ENCODE data around the gene BET1L. TPM values are rescaled to one million over a fixed set of nuclear protein-coding genes. Genes with fewer than 3 reads are reported as not detected.
"Not testable (repeated sequence)": the region's sequence is repeated elsewhere in the genome, so short reads cannot be mapped to it uniquely, and the experiment has no call there.

Gene BET1L
- total and polyA plus RNA-seq, 4 donors: 7.6 to 32.6 (median 23.4) TPM

- no peak for DNase-seq (ENCODE audit: low spot score)
- WGBS: 93% methylated on average over 16 of the region's 16 CpGs
Measured at GRCh38 chr11:223026-223789, 16.0 kb upstream of the BET1L start.

GRCh38 chr11:221998-222789 lies 15.0 kb upstream of the BET1L start:
- Histone ChIP-seq H3K27ac (ENCODE audit: low read depth in 1 of 2, low read length in 2 of 2) (no peak overlapping the region), H3K27me3 (ENCODE audit: control insufficient read depth in 4 of 4, insufficient read depth in 4 of 4, low read length in 3 of 4) (no peaks in the 10 kb centered on the region), H3K9ac (ENCODE audit: low read depth in 1 of 2, low read length in 2 of 2) (no peak overlapping the region), H3K4me1 (ENCODE audit: control insufficient read depth in 4 of 4, insufficient read depth in 4 of 4, low read length in 3 of 4) (no peaks in the 10 kb centered on the region), H3K36me3 (ENCODE audit: control insufficient read depth in 4 of 4, insufficient read depth in 3 of 4, low read depth in 1 of 4, low read length in 3 of 4) (peaks cover 0 to 21% (median 6%) of the 10 kb centered on the region in 4 donors), H3K4me3 (ENCODE audit: low read depth in 1 of 3, low read length in 3 of 3) (no peak overlapping the region), H3K9me3 (ENCODE audit: control insufficient read depth in 4 of 4, low read length in 3 of 4) (no peaks in the 10 kb centered on the region)
- WGBS: 96% methylated on average over 14 of the region's 14 CpGs
- DNase-seq (ENCODE audit: low spot score): no peak
- TF ChIP-seq HNF4G (IDR thresholded peaks at IDR 0.05) (no peak), REST (IDR thresholded peaks at IDR 0.05) (no peak)

More at GRCh38 chr11:223026-223789, 16.0 kb upstream of the BET1L start:
- Histone ChIP-seq H3K27ac (ENCODE audit: low read depth in 1 of 2, low read length in 2 of 2) (no peak overlapping the region), H3K36me3 (ENCODE audit: control insufficient read depth in 4 of 4, insufficient read depth in 3 of 4, low read depth in 1 of 4, low read length in 3 of 4) (peaks cover 0 to 21% (median 6%) of the 10 kb centered on the region in 4 donors), H3K9me3 (ENCODE audit: control insufficient read depth in 4 of 4, low read length in 3 of 4) (no peaks in the 10 kb centered on the region), H3K4me3 (ENCODE audit: low read depth in 1 of 3, low read length in 3 of 3) (no peak overlapping the region), H3K9ac (ENCODE audit: low read depth in 1 of 2, low read length in 2 of 2) (no peak overlapping the region), H3K4me1 (ENCODE audit: control insufficient read depth in 4 of 4, insufficient read depth in 4 of 4, low read length in 3 of 4) (no peaks in the 10 kb centered on the region), H3K27me3 (ENCODE audit: control insufficient read depth in 4 of 4, insufficient read depth in 4 of 4, low read length in 3 of 4) (no peaks in the 10 kb centered on the region)
- no peak for TF ChIP-seq FOXA1 (IDR thresholded peaks at IDR 0.05)
- no peak for TF ChIP-seq JUND (IDR thresholded peaks at IDR 0.05)
- no peak for TF ChIP-seq TAF1 (conservative IDR thresholded peaks at IDR 0.05)

- TF ChIP-seq TAF1 (conservative IDR thresholded peaks at IDR 0.05) (no peak), ATF3 (IDR thresholded peaks at IDR 0.05) (no peak), RAD21 (IDR thresholded peaks at IDR 0.05) (no peak), YY1 (IDR thresholded peaks at IDR 0.05) (no peak)
- no peaks in the 10 kb centered on the region for H3K9me3 ChIP-seq (ENCODE audit: control insufficient read depth in 4 of 4, low read length in 3 of 4)
- no peak overlapping the region for H3K4me3 ChIP-seq (ENCODE audit: low read depth in 1 of 3, low read length in 3 of 3)
- no peak overlapping the region for H3K27ac ChIP-seq (ENCODE audit: low read depth in 1 of 2, low read length in 2 of 2)
- DNase-seq (ENCODE audit: low spot score): no peak
- 88% methylated on average over 7 of the region's 7 CpGs for WGBS
- H3K4me1 ChIP-seq (ENCODE audit: control insufficient read depth in 4 of 4, insufficient read depth in 4 of 4, low read length in 3 of 4): no peaks in the 10 kb centered on the region
- H3K9ac ChIP-seq (ENCODE audit: low read depth in 1 of 2, low read length in 2 of 2): no peak overlapping the region
- H3K27me3 ChIP-seq (ENCODE audit: control insufficient read depth in 4 of 4, insufficient read depth in 4 of 4, low read length in 3 of 4): no peaks in the 10 kb centered on the region
- H3K36me3 ChIP-seq (ENCODE audit: control insufficient read depth in 4 of 4, insufficient read depth in 3 of 4, low read depth in 1 of 4, low read length in 3 of 4): peaks cover 0 to 21% (median 6%) of the 10 kb centered on the region in 4 donors
Measured at GRCh38 chr11:221539-221938, 14.3 kb upstream of the BET1L start.

- peaks cover 2 to 24% (median 10%) of the 10 kb centered on the region in 4 donors for H3K36me3 ChIP-seq (ENCODE audit: control insufficient read depth in 4 of 4, insufficient read depth in 3 of 4, low read depth in 1 of 4, low read length in 3 of 4)
- not testable (repeated sequence) for H3K4me3 ChIP-seq (ENCODE audit: low read depth in 1 of 3, low read length in 3 of 3); H3K27me3 ChIP-seq (ENCODE audit: control insufficient read depth in 4 of 4, insufficient read depth in 4 of 4, low read length in 3 of 4); H3K9me3 ChIP-seq (ENCODE audit: control insufficient read depth in 4 of 4, low read length in 3 of 4); H3K27ac ChIP-seq (ENCODE audit: low read depth in 1 of 2, low read length in 2 of 2); DNase-seq (ENCODE audit: low spot score); H3K9ac ChIP-seq (ENCODE audit: low read depth in 1 of 2, low read length in 2 of 2); H3K4me1 ChIP-seq (ENCODE audit: control insufficient read depth in 4 of 4, insufficient read depth in 4 of 4, low read length in 3 of 4)
- 95% methylated on average over 3 of the region's 3 CpGs for WGBS
Measured at GRCh38 chr11:220641-221215, 13.5 kb upstream of the BET1L start.
